ENCODE data around the gene STARD13. TPM values are rescaled to one million over a fixed set of nuclear protein-coding genes. Genes with fewer than 3 reads are reported as not detected.

Gene STARD13
- total RNA-seq, 2 donors from 2014 or later = 28.7 to 32.9 TPM

- ATAC-seq (peak; percentile 39), DNase-seq (no peak)
- intact Hi-C loops (cut with DNase I, micrococcal nuclease) = no loop called here
Measured at GRCh38 chr13:33312150-33312860, 26.8 kb upstream of the STARD13 start.

GRCh38 chr13:33311040-33311439, 25.5 kb upstream of the STARD13 start:
- intact Hi-C loops (cut with DNase I, micrococcal nuclease) = no loop called here
- DNase-seq (no peak), ATAC-seq (no peak)

- peak; percentile 56 for ATAC-seq
- intact Hi-C loops (cut with DNase I, micrococcal nuclease) = no loop called here
- no peak for DNase-seq
Measured at GRCh38 chr13:33310245-33311038, 24.9 kb upstream of the STARD13 start.

DNA sequence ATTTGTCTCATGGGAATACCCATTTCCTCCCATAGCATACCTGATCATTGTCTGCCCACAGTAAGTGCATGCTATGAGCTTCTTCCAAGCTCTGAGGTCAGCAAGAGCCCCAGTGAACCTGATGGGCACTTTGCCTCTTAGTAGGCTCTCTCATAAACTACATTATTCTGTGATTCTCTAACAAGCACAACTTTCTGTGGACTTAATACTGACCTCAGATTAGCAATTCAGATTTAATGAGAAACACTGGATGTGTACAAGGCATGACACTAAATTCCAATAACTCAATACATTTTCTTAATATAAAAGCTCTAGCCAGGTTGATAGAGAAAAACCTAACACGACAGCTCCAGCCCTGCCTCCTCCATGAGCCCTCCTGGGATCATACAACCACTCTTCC, 23.3 kb upstream of the STARD13 start:
- intact Hi-C loops (cut with DNase I, micrococcal nuclease) = no loop called here
- DNase-seq (no peak), ATAC-seq (no peak)

DNA sequence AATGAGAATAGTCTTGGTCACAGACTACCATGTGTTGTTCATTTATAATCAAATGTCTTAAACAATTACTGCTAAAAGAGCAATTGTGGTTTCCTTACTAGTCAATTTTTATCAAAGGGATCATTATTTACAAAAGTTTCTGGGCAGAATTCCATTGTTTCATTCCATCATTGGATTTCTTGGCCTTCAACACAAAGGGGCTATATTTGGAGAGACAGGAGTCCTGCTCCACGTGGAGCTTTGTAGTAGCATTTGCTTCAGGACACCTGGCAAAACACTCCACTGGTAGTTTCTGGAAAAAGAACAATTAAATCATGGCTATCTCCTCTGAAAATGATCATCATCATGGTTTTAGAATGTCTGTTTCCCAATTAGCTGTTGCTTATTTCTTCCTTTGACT, 22.3 kb upstream of the STARD13 start:
- intact Hi-C loops (cut with DNase I, micrococcal nuclease) = no loop called here
- ATAC-seq = no peak

DNA sequence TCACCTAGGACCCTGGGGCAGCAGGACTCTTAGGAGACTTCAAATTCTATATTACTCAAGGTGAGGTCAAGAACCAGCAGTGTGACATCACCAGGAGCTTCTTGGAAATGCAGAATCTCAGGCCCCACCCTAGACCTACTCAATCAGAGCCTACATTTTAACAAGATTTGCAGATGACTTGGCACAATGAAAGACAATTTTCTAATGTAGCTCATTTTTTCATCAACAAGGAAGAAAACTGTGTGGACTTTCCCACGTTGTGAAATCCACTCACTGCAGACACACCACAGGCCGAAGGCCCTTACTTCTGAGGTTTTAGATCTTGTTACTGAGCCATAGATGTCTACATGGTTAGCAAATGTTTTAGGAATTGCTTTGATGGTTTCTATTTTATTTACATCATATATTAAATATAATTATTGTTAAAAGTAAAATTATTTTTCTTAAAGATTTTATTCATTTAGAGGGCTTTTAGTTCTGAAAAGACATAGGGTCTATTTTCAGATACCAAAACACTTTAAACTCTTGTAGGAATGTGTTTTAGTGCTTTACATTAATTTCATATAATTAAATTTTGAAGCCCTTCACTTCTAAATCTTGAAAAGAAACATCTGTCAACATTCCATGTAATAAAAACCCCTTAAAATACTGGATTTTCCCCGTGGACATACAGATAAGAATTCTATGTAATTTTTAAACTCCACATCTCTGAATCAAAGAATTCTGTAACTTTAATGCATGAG, 18.5 kb upstream of the STARD13 start:
- DNase-seq (no peak), ATAC-seq (no peak)
- intact Hi-C loops (cut with DNase I, micrococcal nuclease) = no loop called here

More for the DNA sequence above, 22.3 kb upstream of the STARD13 start:
- no peak for DNase-seq

DNA sequence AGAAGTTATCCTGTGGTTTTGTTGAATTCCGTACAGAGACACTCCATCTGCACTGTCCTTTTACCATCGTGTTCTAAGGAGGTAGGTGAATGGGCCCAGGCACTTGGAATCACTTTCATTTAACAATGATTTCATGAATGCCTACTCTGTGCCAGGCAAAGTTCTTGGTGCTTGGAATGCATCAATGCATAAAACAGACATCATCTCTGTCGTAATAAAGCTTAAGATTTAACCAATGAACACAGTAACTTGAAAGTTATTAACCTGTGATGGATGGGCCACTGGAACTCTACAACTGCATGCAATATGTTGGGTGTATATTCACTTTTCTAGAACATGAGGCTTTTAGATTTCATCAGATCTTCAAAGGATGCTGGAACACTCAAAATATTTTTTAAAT, 14.1 kb upstream of the STARD13 start:
- intact Hi-C loops (cut with DNase I, micrococcal nuclease) = no loop called here
- ATAC-seq = no peak
- DNase-seq = no peak

DNA sequence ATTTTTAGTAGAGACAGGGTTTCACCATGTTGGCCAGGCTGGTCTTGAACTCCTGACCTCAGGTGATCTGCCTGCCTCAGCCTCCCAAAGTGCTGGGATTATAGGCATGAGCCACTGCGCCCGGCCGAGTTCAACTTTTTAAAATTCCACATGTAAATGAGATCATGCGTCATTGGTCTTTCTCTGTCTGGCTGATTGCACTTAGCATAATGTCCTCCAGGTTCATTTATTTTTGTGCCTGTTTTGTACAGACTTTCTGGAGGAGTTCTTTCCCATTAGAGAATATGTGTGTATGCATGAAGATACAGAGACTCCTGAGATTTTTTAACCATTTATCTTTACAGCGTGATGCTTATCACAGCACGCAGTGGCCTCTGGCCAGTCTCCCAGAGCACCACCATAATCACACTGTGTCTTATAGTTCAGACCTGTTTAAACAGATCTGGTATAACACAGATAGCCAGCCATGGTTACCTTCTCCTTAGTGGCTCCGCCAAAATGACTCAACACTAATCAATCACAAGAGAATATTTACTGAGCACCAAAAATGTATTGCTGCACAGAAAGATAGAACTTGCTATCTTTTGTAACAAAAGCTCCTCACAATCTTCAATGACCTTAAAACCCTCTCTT, 11.4 kb upstream of the STARD13 start:
- DNase-seq (no peak), ATAC-seq (no peak)
- intact Hi-C loops (cut with DNase I, micrococcal nuclease) = no loop called here

DNA sequence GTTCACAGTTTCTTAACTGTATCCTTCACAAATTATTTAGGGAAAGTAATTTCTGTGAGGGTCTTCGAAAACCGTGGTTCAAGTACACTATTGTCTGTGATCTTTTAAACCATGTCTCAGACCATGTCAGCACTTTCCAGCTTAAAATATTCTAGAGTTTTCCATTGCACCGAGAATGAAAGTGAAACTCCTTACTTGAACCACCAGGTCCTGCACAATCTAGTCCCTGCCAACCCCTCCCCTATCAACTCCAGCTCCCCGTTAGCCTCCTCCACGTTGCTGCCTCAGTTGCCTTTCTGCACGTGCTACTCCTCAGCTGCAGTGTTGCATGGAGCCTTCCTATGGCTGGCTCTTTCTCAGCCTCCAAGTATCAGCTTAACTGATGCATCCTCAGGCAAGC, 7.2 kb upstream of the STARD13 start:
- intact Hi-C loops (cut with DNase I, micrococcal nuclease) = no loop called here
- no peak for DNase-seq
- ATAC-seq = no peak

GRCh38 chr13:33290421-33290965, 4.9 kb upstream of the STARD13 start:
- DNase-seq (no peak), ATAC-seq (no peak)
- intact Hi-C loops (cut with DNase I, micrococcal nuclease) = no loop called here

- ATAC-seq (no peak), DNase-seq (no peak)
- intact Hi-C loops (cut with DNase I, micrococcal nuclease) = loop anchor here in 1 of 2 donors (10.0 kb wide), 1 partner anchor 245 kb away; no protein-coding TSS in a partner anchor
Measured at GRCh38 chr13:33289966-33290365, 4.4 kb upstream of the STARD13 start.

GRCh38 chr13:33287142-33287882, 1.8 kb upstream of the STARD13 start:
- intact Hi-C loops (cut with DNase I, micrococcal nuclease) = loop anchor here in 1 of 2 donors (10.0 kb wide), 1 partner anchor 247 kb away; no protein-coding TSS in a partner anchor
- no peak for ATAC-seq
- no peak for DNase-seq

DNA sequence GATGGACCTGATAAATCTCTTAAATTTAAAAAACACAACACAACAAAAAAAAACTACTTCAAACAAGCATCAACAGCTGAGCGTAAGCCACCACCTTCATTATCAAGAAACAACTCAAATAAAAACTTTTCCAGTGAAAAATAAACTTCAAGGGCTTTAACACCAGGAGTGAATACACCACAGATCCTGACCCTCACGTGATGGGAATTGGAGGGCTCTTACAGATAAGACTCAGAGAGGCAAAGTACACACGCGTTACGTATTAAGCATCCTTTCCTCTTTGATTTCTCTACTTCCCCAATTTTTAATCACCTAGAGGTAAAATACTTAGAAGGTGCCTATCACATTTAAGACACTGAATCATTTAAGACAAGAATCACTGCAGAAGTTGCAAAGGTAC, 573 bp upstream of the STARD13 start:
- ATAC-seq (peak; percentile 44), DNase-seq (no peak)
- intact Hi-C loops (cut with DNase I, micrococcal nuclease) = loop anchor here in 1 of 2 donors (10.0 kb wide), 1 partner anchor 249 kb away; no protein-coding TSS in a partner anchor

- intact Hi-C loops (cut with DNase I, micrococcal nuclease) = loop anchor here in 1 of 2 donors (10.0 kb wide), 1 partner anchor 250 kb away; no protein-coding TSS in a partner anchor
- DNase-seq (no peak), ATAC-seq (peak; percentile 28)
Measured at GRCh38 chr13:33284916-33285315, 639 bp downstream of the STARD13 start.

- intact Hi-C loops (cut with DNase I, micrococcal nuclease) = loop anchor here in 1 of 2 donors (10.0 kb wide), 1 partner anchor 251 kb away; no protein-coding TSS in a partner anchor
Measured at GRCh38 chr13:33284031-33284430, 1.5 kb downstream of the STARD13 start.

GRCh38 chr13:33283195-33283911, 2.2 kb downstream of the STARD13 start:
- intact Hi-C loops (cut with DNase I, micrococcal nuclease) = loop anchor here in 1 of 2 donors (10.0 kb wide), 1 partner anchor 251 kb away; no protein-coding TSS in a partner anchor
- DNase-seq (no peak), ATAC-seq (no peak)

More at GRCh38 chr13:33284031-33284430, 1.5 kb downstream of the STARD13 start:
- ATAC-seq = no peak
- no peak for DNase-seq

DNA sequence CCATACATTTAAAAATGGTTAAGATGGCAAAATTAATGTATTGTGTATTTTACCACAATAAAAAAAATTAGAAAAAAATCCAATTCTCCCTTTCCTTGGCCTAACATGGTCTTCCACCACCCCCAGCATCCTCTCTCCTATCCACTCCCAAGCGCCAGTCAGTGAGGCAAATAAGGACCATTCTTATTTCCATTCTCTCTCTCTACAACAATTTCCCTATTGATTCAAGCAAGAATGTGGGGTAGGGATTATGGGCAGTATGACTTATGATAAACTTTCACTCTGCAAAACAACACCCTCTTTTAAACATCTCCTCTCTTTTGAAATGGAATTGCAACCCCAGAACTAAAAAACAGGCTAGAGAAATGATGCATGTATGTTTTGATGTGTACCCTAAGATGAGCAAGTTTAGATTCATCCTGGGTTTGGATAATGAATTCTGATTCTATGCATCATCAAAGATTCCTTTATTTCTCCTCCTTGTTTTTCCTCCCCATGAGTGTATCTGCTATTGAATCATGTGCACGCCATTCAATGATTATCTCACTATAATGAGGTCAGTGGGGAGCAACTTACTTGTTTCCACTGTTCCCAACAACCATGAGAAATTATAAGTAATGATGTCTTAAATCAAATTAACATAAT, 3.5 kb downstream of the STARD13 start:
- no peak for DNase-seq
- ATAC-seq = no peak
- intact Hi-C loops (cut with DNase I, micrococcal nuclease) = loop anchor here in 1 of 2 donors (10.0 kb wide), 1 partner anchor 253 kb away; no protein-coding TSS in a partner anchor

Data from left colon (tissue), 2 donors.